GM21786 (cell line): ENCODE results near the gene POLD2.
A peak's percentile ranks its signal among the peaks of the same experiment; 100 is the strongest.

Experiments used
- ATAC-seq: cut with Tn5 transposase; IDR thresholded peaks from one replicate; pipeline ENCODE4 v1.9.1; 2021; ENCODE audit not compliant: unreplicated experiment

The POLD2 gene

GRCh38 chr7:44103566-44103922 is 19.8 kb downstream of the POLD2 start:
- no peak for ATAC-seq

GRCh38 chr7:44102846-44103565 is 20.3 kb downstream of the POLD2 start:
- ATAC-seq, result no peak

- no peak for ATAC-seq
Observed at GRCh38 chr7:44101966-44102845, 21.1 kb downstream of the POLD2 start.

GRCh38 chr7:44101303-44101965 is 21.9 kb downstream of the POLD2 start:
- no peak for ATAC-seq

- no peak for ATAC-seq
Observed at GRCh38 chr7:44100458-44101302, 22.7 kb downstream of the POLD2 start.

GRCh38 chr7:44099669-44100068 is 23.7 kb downstream of the POLD2 start:
- ATAC-seq, result no peak

- no peak for ATAC-seq
Observed at GRCh38 chr7:44098092-44099068, 25.0 kb downstream of the POLD2 start.

- peak; percentile 75 for ATAC-seq
Observed at GRCh38 chr7:44097064-44097932, 26.1 kb downstream of the POLD2 start.

GRCh38 chr7:44096326-44096881 is 26.9 kb downstream of the POLD2 start:
- no peak for ATAC-seq

- no peak for ATAC-seq
Observed at GRCh38 chr7:44095781-44096180, 27.6 kb downstream of the POLD2 start.

GRCh38 chr7:44094883-44095592 is 28.3 kb downstream of the POLD2 start:
- ATAC-seq, result no peak

- no peak for ATAC-seq
Observed at GRCh38 chr7:44094365-44094764, 29.0 kb downstream of the POLD2 start.

GRCh38 chr7:44093102-44093641 is 30.2 kb downstream of the POLD2 start:
- no peak for ATAC-seq

- ATAC-seq, result no peak
Observed at GRCh38 chr7:44087911-44088838, 35.2 kb downstream of the POLD2 start.

GRCh38 chr7:44086627-44087026 is 36.7 kb downstream of the POLD2 start:
- ATAC-seq, result no peak

- ATAC-seq, result no peak
Observed at GRCh38 chr7:44085546-44085945, 37.8 kb downstream of the POLD2 start.
